GM23338 (cell line): ENCODE results near the gene TMED9. TPM values are rescaled to one million over a fixed set of nuclear protein-coding genes. Genes with fewer than 3 reads are reported as not detected.

Source experiments
- ATAC-seq: fragments of 200-7000 bp; cut with Tn5 transposase; 3 replicates; pipeline ENCODE4 v1.9.1; 2020
- DNase-seq: peaks from one replicate; pipeline ENCODE4 v3.0.0-alpha.2; 2015; ENCODE audit warnings: low spot score
- H2AFZ ChIP-seq: fragments of 200-600 bp; sonication (generic); 2 replicates; pipeline ENCODE4 v1.8.0; 2016; ENCODE audit warnings: antibody characterized with exemption, mild to moderate bottlenecking, moderate library complexity
- H3F3A ChIP-seq: fragments of 200-600 bp; sonication (generic); replicated peaks from 2 replicates; pipeline ENCODE4 v1.8.0; 2017; ENCODE audit warnings: antibody characterized with exemption, mixed run types, low read depth
- H3K27ac ChIP-seq: fragments of 200-600 bp; sonication (generic); 2 replicates; pipeline ENCODE4 v1.6.1; 2016; ENCODE audit warnings: low read depth
- H3K27me3 ChIP-seq: fragments of 200-600 bp; sonication (generic); 2 replicates; pipeline ENCODE4 v1.8.0; 2016; ENCODE audit warnings: mild to moderate bottlenecking, mixed run types, moderate library complexity; ENCODE audit not compliant: insufficient read depth
- H3K36me3 ChIP-seq: fragments of 200-600 bp; sonication (generic); 2 replicates; pipeline ENCODE4 v1.8.0; 2016; ENCODE audit warnings: mild to moderate bottlenecking; ENCODE audit not compliant: insufficient read depth
- H3K4me1 ChIP-seq: fragments of 200-600 bp; sonication (generic); 2 replicates; pipeline ENCODE4 v1.8.0; 2016; ENCODE audit warnings: mild to moderate bottlenecking, moderate library complexity; ENCODE audit not compliant: insufficient read depth
- H3K4me2 ChIP-seq: fragments of 200-600 bp; sonication (generic); 2 replicates; pipeline ENCODE4 v1.7.1; 2017; ENCODE audit warnings: mixed run types
- H3K4me3 ChIP-seq: fragments of 200-600 bp; sonication (generic); 2 replicates; pipeline ENCODE4 v1.6.1; 2016; ENCODE audit warnings: mixed run types
- H3K79me2 ChIP-seq: fragments of 200-600 bp; sonication (generic); replicated peaks from 2 replicates; pipeline ENCODE4 v1.8.0; 2017; ENCODE audit warnings: mild to moderate bottlenecking; ENCODE audit not compliant: insufficient read depth
- H3K9me2 ChIP-seq: fragments of 200-600 bp; sonication (generic); 2 replicates; pipeline ENCODE4 v1.8.0; 2017; ENCODE audit not compliant: insufficient read depth
- H4K20me1 ChIP-seq: fragments of 200-600 bp; sonication (generic); replicated peaks from 2 replicates; pipeline ENCODE4 v1.8.0; 2017; ENCODE audit warnings: mild to moderate bottlenecking; ENCODE audit not compliant: insufficient read depth
- H3K27ac Mint-ChIP-seq: 2 replicates; pipeline ENCODE4 v1.8.0; 2020; ENCODE audit warnings: inconsistent platforms, mild to moderate bottlenecking, moderate library complexity, mixed read lengths
- H3K27me3 Mint-ChIP-seq: 3 replicates; pipeline ENCODE4 v1.8.0; 2022; ENCODE audit warnings: low read depth, mild to moderate bottlenecking, moderate library complexity, mixed read lengths, inconsistent platforms; ENCODE audit not compliant: insufficient read depth, poor library complexity
- H3K36me3 Mint-ChIP-seq: 3 replicates; pipeline ENCODE4 v1.8.0; 2021; ENCODE audit warnings: low read depth, mild to moderate bottlenecking, inconsistent platforms, moderate library complexity, mixed read lengths
- H3K4me1 Mint-ChIP-seq: 3 replicates; pipeline ENCODE4 v1.8.0; 2020; ENCODE audit warnings: mild to moderate bottlenecking, inconsistent platforms, mixed read lengths
- H3K4me3 Mint-ChIP-seq: 3 replicates; pipeline ENCODE4 v1.8.0; 2021; ENCODE audit warnings: moderate library complexity, mild to moderate bottlenecking, inconsistent platforms, mixed read lengths
- H3K9me3 Mint-ChIP-seq: 3 replicates; pipeline ENCODE4 v1.8.0; 2020; ENCODE audit warnings: moderate library complexity, mild to moderate bottlenecking, inconsistent platforms, mixed read lengths
- EZH2 ChIP-seq: fragments of 200-600 bp; sonication (generic); IDR thresholded peaks from one replicate; pipeline ENCODE4 v1.8.0; 2017; ENCODE audit warnings: antibody characterized with exemption, mild to moderate bottlenecking, low read depth; ENCODE audit not compliant: unreplicated experiment
- EZH2phosphoT487 ChIP-seq: fragments of 200-600 bp; sonication (generic); IDR thresholded peaks from one replicate; pipeline ENCODE4 v1.8.1; 2018; ENCODE audit warnings: antibody characterized with exemption; ENCODE audit not compliant: unreplicated experiment
- JUNB ChIP-seq: IDR thresholded peaks from one replicate; pipeline ENCODE4 v1.6.1; 2016; ENCODE audit warnings: antibody characterized with exemption; ENCODE audit not compliant: unreplicated experiment
- POLR2AphosphoS5 ChIP-seq: IDR thresholded peaks from 2 replicates; pipeline ENCODE4 v1.6.1; 2016; ENCODE audit warnings: antibody characterized with exemption, low read depth
- STAT1 ChIP-seq: IDR thresholded peaks from one replicate; pipeline ENCODE4 v1.6.1; 2016; ENCODE audit warnings: antibody characterized with exemption; ENCODE audit not compliant: unreplicated experiment
- polyA plus RNA-seq: library from polyadenylated mRNA; unstranded; fragments of >200 nt; fragmentation: Nextera tagmentation; extraction: Ambion mirVana; gene quantifications from 2 replicates; pipeline ENCODE4 v1.2.1, GENCODE V29; 2016
- total RNA-seq: library from RNA; depleted of rRNA; stranded (reverse); fragments of >200 nt; shearing (Covaris generic); gene quantifications from 2 replicates; pipeline ENCODE4 v1.2.3, GENCODE V29; 2014
- TF ChIP-seq, protein P1 (sequence below): fragments of 250-450 bp; sonication (Bioruptor Pico); IDR thresholded peaks from 2 replicates; pipeline ENCODE4 v1.5.0; 2020; ENCODE audit warnings: mild to moderate bottlenecking, moderate library complexity
- TF ChIP-seq, protein P2 (sequence below): IDR thresholded peaks from one replicate; pipeline ENCODE4 v1.6.1; 2018; ENCODE audit warnings: antibody characterized with exemption; ENCODE audit not compliant: unreplicated experiment

The TMED9 gene
- total and polyA plus RNA-seq, 2 experiments from 2014 or later, result 77.2 to 130 TPM

DNA sequence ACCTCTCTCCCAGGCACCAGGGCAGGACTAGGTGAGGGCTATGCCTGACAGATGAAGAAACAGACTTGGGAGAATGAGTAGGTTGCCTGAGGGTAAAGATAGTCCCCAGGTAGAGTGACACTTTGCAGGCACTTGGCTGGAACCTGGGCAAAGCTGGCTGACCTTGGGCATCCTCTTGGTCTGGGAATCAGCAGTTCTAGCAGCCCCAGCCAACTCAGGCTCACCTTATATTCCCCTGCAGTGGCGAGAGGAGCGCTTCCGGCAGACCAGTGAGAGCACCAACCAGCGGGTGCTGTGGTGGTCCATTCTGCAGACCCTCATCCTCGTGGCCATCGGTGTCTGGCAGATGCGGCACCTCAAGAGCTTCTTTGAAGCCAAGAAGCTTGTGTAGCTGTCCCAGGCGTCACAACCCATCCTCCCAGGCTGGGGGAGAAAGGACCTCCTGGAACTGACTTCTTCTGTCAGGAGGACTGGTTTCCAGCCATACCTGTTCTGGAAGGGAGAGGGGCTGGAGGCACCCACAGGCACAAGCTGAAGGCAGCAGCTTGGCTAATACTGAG lies 3.1 kb downstream of the TMED9 start:
- peaks cover 10% of the 10 kb centered on the region for H3K27me3 Mint-ChIP-seq
- no peak for DNase-seq
- H3K27me3 ChIP-seq, result 0 out of 2 replicates have a peak, but pooled peaks cover 5% of the 10 kb centered on the region
- no peak overlapping the region for H3K27ac ChIP-seq
- H3K27ac Mint-ChIP-seq, result no peak overlapping the region
- H3K36me3 ChIP-seq, result peaks cover 16% of the 10 kb centered on the region
- no peak overlapping the region for H2AFZ ChIP-seq
- no peak overlapping the region for H3K4me2 ChIP-seq
- no peaks in the 10 kb centered on the region; the same call in 1 of the 2 replicates for H4K20me1 ChIP-seq
- no peak overlapping the region for H3K4me3 ChIP-seq
- peaks cover 44% of the 10 kb centered on the region for H3K36me3 Mint-ChIP-seq
- H3F3A ChIP-seq, result peaks cover 14% of the 10 kb centered on the region; the same call in 1 of the 2 replicates
- H3K79me2 ChIP-seq, result peaks cover 11% of the 10 kb centered on the region; the same call in 1 of the 2 replicates
- H3K4me1 Mint-ChIP-seq, result peaks cover 7% of the 10 kb centered on the region
- no peaks in the 10 kb centered on the region; the same call in 2 of the 3 replicates for H3K9me3 Mint-ChIP-seq
- peaks cover 4% of the 10 kb centered on the region; the same call in 1 of the 2 replicates for H3K4me1 ChIP-seq
- no peaks in the 10 kb centered on the region for H3K9me2 ChIP-seq
- ATAC-seq, result no peak
- no peak overlapping the region for H3K4me3 Mint-ChIP-seq
- TF ChIP-seq STAT1 (no peak), JUNB (no peak), EZH2 (no peak), EZH2phosphoT487 (no peak), POLR2AphosphoS5 (no peak)
- TF ChIP-seq, protein P1, sequence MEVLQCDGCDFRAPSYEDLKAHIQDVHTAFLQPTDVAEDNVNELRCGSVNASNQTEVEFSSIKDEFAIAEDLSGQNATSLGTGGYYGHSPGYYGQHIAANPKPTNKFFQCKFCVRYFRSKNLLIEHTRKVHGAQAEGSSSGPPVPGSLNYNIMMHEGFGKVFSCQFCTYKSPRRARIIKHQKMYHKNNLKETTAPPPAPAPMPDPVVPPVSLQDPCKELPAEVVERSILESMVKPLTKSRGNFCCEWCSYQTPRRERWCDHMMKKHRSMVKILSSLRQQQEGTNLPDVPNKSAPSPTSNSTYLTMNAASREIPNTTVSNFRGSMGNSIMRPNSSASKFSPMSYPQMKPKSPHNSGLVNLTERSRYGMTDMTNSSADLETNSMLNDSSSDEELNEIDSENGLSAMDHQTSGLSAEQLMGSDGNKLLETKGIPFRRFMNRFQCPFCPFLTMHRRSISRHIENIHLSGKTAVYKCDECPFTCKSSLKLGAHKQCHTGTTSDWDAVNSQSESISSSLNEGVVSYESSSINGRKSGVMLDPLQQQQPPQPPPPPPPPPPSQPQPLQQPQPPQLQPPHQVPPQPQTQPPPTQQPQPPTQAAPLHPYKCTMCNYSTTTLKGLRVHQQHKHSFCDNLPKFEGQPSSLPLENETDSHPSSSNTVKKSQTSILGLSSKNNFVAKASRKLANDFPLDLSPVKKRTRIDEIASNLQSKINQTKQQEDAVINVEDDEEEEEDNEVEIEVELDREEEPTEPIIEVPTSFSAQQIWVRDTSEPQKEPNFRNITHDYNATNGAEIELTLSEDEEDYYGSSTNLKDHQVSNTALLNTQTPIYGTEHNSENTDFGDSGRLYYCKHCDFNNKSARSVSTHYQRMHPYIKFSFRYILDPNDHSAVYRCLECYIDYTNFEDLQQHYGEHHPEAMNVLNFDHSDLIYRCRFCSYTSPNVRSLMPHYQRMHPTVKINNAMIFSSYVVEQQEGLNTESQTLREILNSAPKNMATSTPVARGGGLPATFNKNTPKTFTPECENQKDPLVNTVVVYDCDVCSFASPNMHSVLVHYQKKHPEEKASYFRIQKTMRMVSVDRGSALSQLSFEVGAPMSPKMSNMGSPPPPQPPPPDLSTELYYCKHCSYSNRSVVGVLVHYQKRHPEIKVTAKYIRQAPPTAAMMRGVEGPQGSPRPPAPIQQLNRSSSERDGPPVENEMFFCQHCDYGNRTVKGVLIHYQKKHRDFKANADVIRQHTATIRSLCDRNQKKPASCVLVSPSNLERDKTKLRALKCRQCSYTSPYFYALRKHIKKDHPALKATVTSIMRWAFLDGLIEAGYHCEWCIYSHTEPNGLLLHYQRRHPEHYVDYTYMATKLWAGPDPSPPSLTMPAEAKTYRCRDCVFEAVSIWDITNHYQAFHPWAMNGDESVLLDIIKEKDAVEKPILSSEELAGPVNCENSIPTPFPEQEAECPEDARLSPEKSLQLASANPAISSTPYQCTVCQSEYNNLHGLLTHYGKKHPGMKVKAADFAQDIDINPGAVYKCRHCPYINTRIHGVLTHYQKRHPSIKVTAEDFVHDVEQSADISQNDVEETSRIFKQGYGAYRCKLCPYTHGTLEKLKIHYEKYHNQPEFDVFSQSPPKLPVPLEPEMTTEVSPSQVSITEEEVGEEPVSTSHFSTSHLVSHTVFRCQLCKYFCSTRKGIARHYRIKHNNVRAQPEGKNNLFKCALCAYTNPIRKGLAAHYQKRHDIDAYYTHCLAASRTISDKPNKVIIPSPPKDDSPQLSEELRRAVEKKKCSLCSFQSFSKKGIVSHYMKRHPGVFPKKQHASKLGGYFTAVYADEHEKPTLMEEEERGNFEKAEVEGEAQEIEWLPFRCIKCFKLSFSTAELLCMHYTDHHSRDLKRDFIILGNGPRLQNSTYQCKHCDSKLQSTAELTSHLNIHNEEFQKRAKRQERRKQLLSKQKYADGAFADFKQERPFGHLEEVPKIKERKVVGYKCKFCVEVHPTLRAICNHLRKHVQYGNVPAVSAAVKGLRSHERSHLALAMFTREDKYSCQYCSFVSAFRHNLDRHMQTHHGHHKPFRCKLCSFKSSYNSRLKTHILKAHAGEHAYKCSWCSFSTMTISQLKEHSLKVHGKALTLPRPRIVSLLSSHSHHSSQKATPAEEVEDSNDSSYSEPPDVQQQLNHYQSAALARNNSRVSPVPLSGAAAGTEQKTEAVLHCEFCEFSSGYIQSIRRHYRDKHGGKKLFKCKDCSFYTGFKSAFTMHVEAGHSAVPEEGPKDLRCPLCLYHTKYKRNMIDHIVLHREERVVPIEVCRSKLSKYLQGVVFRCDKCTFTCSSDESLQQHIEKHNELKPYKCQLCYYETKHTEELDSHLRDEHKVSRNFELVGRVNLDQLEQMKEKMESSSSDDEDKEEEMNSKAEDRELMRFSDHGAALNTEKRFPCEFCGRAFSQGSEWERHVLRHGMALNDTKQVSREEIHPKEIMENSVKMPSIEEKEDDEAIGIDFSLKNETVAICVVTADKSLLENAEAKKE (CRISPR knock-in tag), result no peak
- TF ChIP-seq, protein P2, sequence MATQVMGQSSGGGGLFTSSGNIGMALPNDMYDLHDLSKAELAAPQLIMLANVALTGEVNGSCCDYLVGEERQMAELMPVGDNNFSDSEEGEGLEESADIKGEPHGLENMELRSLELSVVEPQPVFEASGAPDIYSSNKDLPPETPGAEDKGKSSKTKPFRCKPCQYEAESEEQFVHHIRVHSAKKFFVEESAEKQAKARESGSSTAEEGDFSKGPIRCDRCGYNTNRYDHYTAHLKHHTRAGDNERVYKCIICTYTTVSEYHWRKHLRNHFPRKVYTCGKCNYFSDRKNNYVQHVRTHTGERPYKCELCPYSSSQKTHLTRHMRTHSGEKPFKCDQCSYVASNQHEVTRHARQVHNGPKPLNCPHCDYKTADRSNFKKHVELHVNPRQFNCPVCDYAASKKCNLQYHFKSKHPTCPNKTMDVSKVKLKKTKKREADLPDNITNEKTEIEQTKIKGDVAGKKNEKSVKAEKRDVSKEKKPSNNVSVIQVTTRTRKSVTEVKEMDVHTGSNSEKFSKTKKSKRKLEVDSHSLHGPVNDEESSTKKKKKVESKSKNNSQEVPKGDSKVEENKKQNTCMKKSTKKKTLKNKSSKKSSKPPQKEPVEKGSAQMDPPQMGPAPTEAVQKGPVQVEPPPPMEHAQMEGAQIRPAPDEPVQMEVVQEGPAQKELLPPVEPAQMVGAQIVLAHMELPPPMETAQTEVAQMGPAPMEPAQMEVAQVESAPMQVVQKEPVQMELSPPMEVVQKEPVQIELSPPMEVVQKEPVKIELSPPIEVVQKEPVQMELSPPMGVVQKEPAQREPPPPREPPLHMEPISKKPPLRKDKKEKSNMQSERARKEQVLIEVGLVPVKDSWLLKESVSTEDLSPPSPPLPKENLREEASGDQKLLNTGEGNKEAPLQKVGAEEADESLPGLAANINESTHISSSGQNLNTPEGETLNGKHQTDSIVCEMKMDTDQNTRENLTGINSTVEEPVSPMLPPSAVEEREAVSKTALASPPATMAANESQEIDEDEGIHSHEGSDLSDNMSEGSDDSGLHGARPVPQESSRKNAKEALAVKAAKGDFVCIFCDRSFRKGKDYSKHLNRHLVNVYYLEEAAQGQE, result no peak
